Activated naive CD4-positive, alpha-beta T cell treated with anti-CD3 and anti-CD28 coated beads, Interleukin-2, amount 10 ng/mL, durations not matched to agents 7 days and 5 days (primary cell): Measurements from ENCODE around the gene SLC22A7.

Experiments
- CTCF ChIA-PET: fragments of 350-600 bp; sonication (Branson Sonifier 250); formaldehyde crosslinking; loops from one replicate; lab custom pipeline; 2021; ENCODE audit warnings: antibody characterized with exemption; lab: Charles Lee
- DNase-seq: peaks from one replicate; pipeline ENCODE4 v3.0.0-alpha.2; 2020
- H3K27ac Mint-ChIP-seq: one replicate; pipeline ENCODE4 v1.8.0; 2021; ENCODE audit warnings: mild to moderate bottlenecking, moderate library complexity, mixed read lengths
- H3K27me3 Mint-ChIP-seq: one replicate; pipeline ENCODE4 v1.8.0; 2021; ENCODE audit warnings: mild to moderate bottlenecking, mixed read lengths
- H3K36me3 Mint-ChIP-seq: one replicate; pipeline ENCODE4 v1.8.0; 2021; ENCODE audit warnings: mixed read lengths
- H3K4me1 Mint-ChIP-seq: one replicate; pipeline ENCODE4 v1.8.0; 2021; ENCODE audit warnings: mixed read lengths
- H3K4me3 Mint-ChIP-seq: one replicate; pipeline ENCODE4 v1.8.0; 2021; ENCODE audit warnings: mild to moderate bottlenecking, moderate library complexity, mixed read lengths
- H3K9me3 Mint-ChIP-seq: one replicate; pipeline ENCODE4 v1.8.0; 2021; ENCODE audit warnings: mixed read lengths

SLC22A7 gene

GRCh38 chr6:43271944-43272343, 26.1 kb upstream of the SLC22A7 start:
- no peak for DNase-seq
- H3K27ac Mint-ChIP-seq, result no peak overlapping the region
- no peaks in the 10 kb centered on the region for H3K36me3 Mint-ChIP-seq
- peaks cover 97% of the 10 kb centered on the region for H3K27me3 Mint-ChIP-seq
- no peak overlapping the region for H3K4me3 Mint-ChIP-seq
- peaks cover 26% of the 10 kb centered on the region for H3K4me1 Mint-ChIP-seq
- no peaks in the 10 kb centered on the region for H3K9me3 Mint-ChIP-seq
- CTCF ChIA-PET, result interaction anchor here (1.3 kb wide), 1 partner anchor 9 kb away, joined by 4 read pairs; no protein-coding TSS in a partner anchor

- Mint-ChIP-seq H3K36me3 (no peaks in the 10 kb centered on the region), H3K27ac (no peak overlapping the region), H3K27me3 (peaks cover 97% of the 10 kb centered on the region), H3K4me3 (peak overlapping the region; percentile 13), H3K4me1 (peaks cover 38% of the 10 kb centered on the region), H3K9me3 (no peaks in the 10 kb centered on the region)
- CTCF ChIA-PET, result no interaction called here
- no peak for DNase-seq
Measured at GRCh38 chr6:43273707-43274106, 24.4 kb upstream of the SLC22A7 start.

- CTCF ChIA-PET, result no interaction called here
- Mint-ChIP-seq H3K27me3 (peaks cover 97% of the 10 kb centered on the region), H3K4me3 (peak overlapping the region; percentile 59), H3K27ac (no peak overlapping the region), H3K36me3 (no peaks in the 10 kb centered on the region), H3K4me1 (peaks cover 33% of the 10 kb centered on the region), H3K9me3 (no peaks in the 10 kb centered on the region)
- no peak for DNase-seq
Measured at GRCh38 chr6:43274127-43274915, 23.7 kb upstream of the SLC22A7 start.

GRCh38 chr6:43274916-43275597, 23.0 kb upstream of the SLC22A7 start:
- H3K27ac Mint-ChIP-seq, result no peak overlapping the region
- peak; percentile 60 for DNase-seq
- no peaks in the 10 kb centered on the region for H3K36me3 Mint-ChIP-seq
- H3K27me3 Mint-ChIP-seq, result peaks cover 97% of the 10 kb centered on the region
- H3K4me1 Mint-ChIP-seq, result peaks cover 40% of the 10 kb centered on the region
- CTCF ChIA-PET, result no interaction called here
- H3K4me3 Mint-ChIP-seq, result peak overlapping the region; percentile 60
- H3K9me3 Mint-ChIP-seq, result no peaks in the 10 kb centered on the region

- no peak overlapping the region for H3K27ac Mint-ChIP-seq
- CTCF ChIA-PET, result no interaction called here
Measured at GRCh38 chr6:43275801-43276576, 22.1 kb upstream of the SLC22A7 start.

GRCh38 chr6:43276577-43277305, 21.3 kb upstream of the SLC22A7 start:
- no peak for DNase-seq

More at GRCh38 chr6:43275801-43276576, 22.1 kb upstream of the SLC22A7 start:
- Mint-ChIP-seq H3K4me3 (peak overlapping the region; percentile 60), H3K9me3 (no peaks in the 10 kb centered on the region), H3K4me1 (peaks cover 44% of the 10 kb centered on the region), H3K36me3 (no peaks in the 10 kb centered on the region), H3K27me3 (peaks cover 97% of the 10 kb centered on the region)
- peak; percentile 63 for DNase-seq

GRCh38 chr6:43277306-43277642, 20.8 kb upstream of the SLC22A7 start:
- no peak for DNase-seq
- H3K9me3 Mint-ChIP-seq, result no peaks in the 10 kb centered on the region
- peaks cover 98% of the 10 kb centered on the region for H3K27me3 Mint-ChIP-seq
- H3K36me3 Mint-ChIP-seq, result no peaks in the 10 kb centered on the region
- CTCF ChIA-PET, result no interaction called here
- no peak overlapping the region for H3K27ac Mint-ChIP-seq
- H3K4me3 Mint-ChIP-seq, result no peak overlapping the region
- H3K4me1 Mint-ChIP-seq, result peaks cover 46% of the 10 kb centered on the region

More at GRCh38 chr6:43276577-43277305, 21.3 kb upstream of the SLC22A7 start:
- H3K27me3 Mint-ChIP-seq, result peaks cover 98% of the 10 kb centered on the region
- CTCF ChIA-PET, result no interaction called here
- H3K9me3 Mint-ChIP-seq, result no peaks in the 10 kb centered on the region
- H3K36me3 Mint-ChIP-seq, result no peaks in the 10 kb centered on the region
- H3K4me1 Mint-ChIP-seq, result peaks cover 44% of the 10 kb centered on the region
- H3K4me3 Mint-ChIP-seq, result no peak overlapping the region
- H3K27ac Mint-ChIP-seq, result no peak overlapping the region

- Mint-ChIP-seq H3K4me3 (no peak overlapping the region), H3K27ac (no peak overlapping the region), H3K4me1 (peaks cover 46% of the 10 kb centered on the region), H3K36me3 (no peaks in the 10 kb centered on the region), H3K9me3 (no peaks in the 10 kb centered on the region), H3K27me3 (peaks cover 99% of the 10 kb centered on the region)
- CTCF ChIA-PET, result no interaction called here
- DNase-seq, result no peak
Measured at GRCh38 chr6:43277643-43278523, 20.2 kb upstream of the SLC22A7 start.

- H3K27ac Mint-ChIP-seq, result no peak overlapping the region
- DNase-seq, result no peak
- H3K27me3 Mint-ChIP-seq, result peaks cover 99% of the 10 kb centered on the region
- H3K9me3 Mint-ChIP-seq, result no peaks in the 10 kb centered on the region
- CTCF ChIA-PET, result no interaction called here
- H3K4me3 Mint-ChIP-seq, result no peak overlapping the region
- peaks cover 46% of the 10 kb centered on the region for H3K4me1 Mint-ChIP-seq
- H3K36me3 Mint-ChIP-seq, result no peaks in the 10 kb centered on the region
Measured at GRCh38 chr6:43278524-43279078, 19.5 kb upstream of the SLC22A7 start.

GRCh38 chr6:43280234-43280633, 17.8 kb upstream of the SLC22A7 start:
- CTCF ChIA-PET, result interaction anchor here (0.9 to 2.4 kb wide), 4 partner anchors 9 to 51 kb away, joined by 4 to 7 read pairs (median 4); partner anchors contain the start of genes CRIP3 and DNPH1
- Mint-ChIP-seq H3K4me3 (no peak overlapping the region), H3K27me3 (peaks cover 97% of the 10 kb centered on the region), H3K36me3 (no peaks in the 10 kb centered on the region), H3K27ac (no peak overlapping the region), H3K4me1 (peaks cover 35% of the 10 kb centered on the region), H3K9me3 (no peaks in the 10 kb centered on the region)
- DNase-seq, result no peak

GRCh38 chr6:43282060-43282459, 16.0 kb upstream of the SLC22A7 start:
- H3K27me3 Mint-ChIP-seq, result peaks cover 97% of the 10 kb centered on the region
- CTCF ChIA-PET, result interaction anchor here (0.9 to 2.4 kb wide), 2 partner anchors 19 to 225 kb away, joined by 3 to 7 read pairs; no protein-coding TSS in a partner anchor

GRCh38 chr6:43282636-43283513, 15.2 kb upstream of the SLC22A7 start:
- Mint-ChIP-seq H3K27me3 (peaks cover 97% of the 10 kb centered on the region), H3K4me3 (no peak overlapping the region), H3K9me3 (no peaks in the 10 kb centered on the region), H3K27ac (no peak overlapping the region), H3K4me1 (peaks cover 22% of the 10 kb centered on the region), H3K36me3 (no peaks in the 10 kb centered on the region)
- CTCF ChIA-PET, result interaction anchor here (0.6 kb wide), 1 partner anchor 37 kb away, joined by 3 read pairs; no protein-coding TSS in a partner anchor
- DNase-seq, result no peak

More at GRCh38 chr6:43282060-43282459, 16.0 kb upstream of the SLC22A7 start:
- no peak for DNase-seq
- Mint-ChIP-seq H3K4me3 (no peak overlapping the region), H3K36me3 (no peaks in the 10 kb centered on the region), H3K27ac (no peak overlapping the region), H3K4me1 (peaks cover 24% of the 10 kb centered on the region), H3K9me3 (no peaks in the 10 kb centered on the region)
